HCT116 (cell line): Measurements from ENCODE around the gene ITGA11. TPM values are rescaled to one million over a fixed set of nuclear protein-coding genes. Genes with fewer than 3 reads are reported as not detected.

Experiments used
- ATAC-seq: fragments of 200-7000 bp; cut with Tn5 transposase; 2 replicates; pipeline ENCODE4 v1.9.1; 2020; ENCODE audit warnings: mild to moderate bottlenecking, moderate library complexity
- BruUV-seq: library from RNA; stranded (reverse); fragments of 400-500 nt; replicated peaks from 2 replicates; lab custom pipeline; 2021; lab: Mats Ljungman, UMichigan
- CTCF ChIA-PET: fragments of 300-600 bp; sonication (Branson Sonifier 250); formaldehyde crosslinking; loops from one replicate; lab custom pipeline; 2021; ENCODE audit warnings: antibody characterized with exemption; lab: Charles Lee
- POLR2A ChIA-PET: fragments of 300-600, 350-600 bp; sonication (Branson Sonifier 250); formaldehyde crosslinking; loops from one replicate; lab custom pipeline; 2021; ENCODE audit warnings: antibody characterized with exemption; lab: Charles Lee
- RAD21 ChIA-PET, 2 experiments: fragments of 300-600 bp; sonication (Branson Sonifier 250); formaldehyde crosslinking; loops; one replicate each; lab custom pipeline; 2023; ENCODE audit warnings: low total read pairs in 2 of 2; ENCODE audit not compliant: uncharacterized antibody in 2 of 2, unreplicated experiment in 2 of 2, low non-redundant PET in 1 of 2; lab: Charles Lee
- DNase-seq: peaks from one replicate; pipeline ENCODE4 v3.0.0-alpha.2; 2010; ENCODE audit warnings: low read depth, low spot score
- H2AFZ ChIP-seq: fragments of 200-600 bp; shearing (Covaris generic), sonication (generic); 2 replicates; pipeline ENCODE4 v1.6.1; 2017; ENCODE audit warnings: low read depth, mixed run types, mixed read lengths, antibody characterized with exemption, low read length; ENCODE audit not compliant: poor library complexity, severe bottlenecking
- H3K27ac ChIP-seq: 2 replicates; pipeline ENCODE4 v1.5.1; 2012; ENCODE audit warnings: low read depth, low read length
- H3K27me3 ChIP-seq: fragments of 200-600 bp; sonication (generic); 2 replicates; pipeline ENCODE4 v1.6.1; 2016; ENCODE audit warnings: mixed run types, low read length, mixed read lengths; ENCODE audit not compliant: insufficient read depth
- H3K36me3 ChIP-seq, 2 experiments: fragments of 200-500 bp in 1 of 2; fragments of 200-600 bp in 1 of 2; sonication (Bioruptor generic) in 1 of 2; sonication (generic) in 1 of 2; 2 replicates each; pipeline versions ENCODE4 v1.5.1 to v1.6.1; 2014 to 2016; ENCODE audit warnings: low read length in 2 of 2, inconsistent platforms in 1 of 2, mixed read lengths in 1 of 2, mixed run types in 1 of 2; ENCODE audit not compliant: insufficient read depth in 2 of 2, control insufficient read depth in 1 of 2
- H3K4me1 ChIP-seq, 2 experiments: fragments of 200-600 bp in 1 of 2; sonication (generic) in 1 of 2; 2 replicates each; pipeline versions ENCODE4 v1.5.1 to v1.6.1; 2012 to 2017; ENCODE audit warnings: low read length in 2 of 2, inconsistent platforms in 1 of 2, mild to moderate bottlenecking in 1 of 2, mixed read lengths in 1 of 2, mixed run types in 1 of 2, moderate library complexity in 1 of 2; ENCODE audit not compliant: insufficient read depth in 2 of 2, control insufficient read depth in 1 of 2
- H3K4me2 ChIP-seq: fragments of 200-600 bp; sonication (generic); 2 replicates; pipeline ENCODE4 v1.6.1; 2017; ENCODE audit warnings: mixed run types, low read length, mixed read lengths
- H3K4me3 ChIP-seq, 2 experiments: fragments of 200-600 bp in 1 of 2; sonication (generic) in 1 of 2; replicated peaks in 1 of 2; 2 replicates each; pipeline ENCODE4 v1.5.1; 2011 to 2016; ENCODE audit warnings: low read length in 2 of 2, control low read depth in 1 of 2, low read depth in 1 of 2, mild to moderate bottlenecking in 1 of 2, mixed read lengths in 1 of 2, mixed run types in 1 of 2
- H3K79me2 ChIP-seq: fragments of 200-600 bp; sonication (generic); 2 replicates; pipeline ENCODE4 v1.6.1; 2017; ENCODE audit warnings: mild to moderate bottlenecking, mixed run types, low read length, moderate library complexity, mixed read lengths; ENCODE audit not compliant: insufficient read depth
- H3K9ac ChIP-seq: fragments of 200-600 bp; sonication (generic); 2 replicates; pipeline ENCODE4 v1.6.1; 2016; ENCODE audit warnings: low read length, mixed read lengths
- H3K9me2 ChIP-seq: fragments of 200-600 bp; sonication (generic), shearing (Covaris generic); 2 replicates; pipeline ENCODE4 v1.6.1; 2017; ENCODE audit warnings: mixed run types, mild to moderate bottlenecking, moderate library complexity; ENCODE audit not compliant: insufficient read depth
- H3K9me3 ChIP-seq, 2 experiments: fragments of 200-500 bp in 1 of 2; fragments of 200-600 bp in 1 of 2; sonication (Bioruptor generic) in 1 of 2; sonication (generic) in 1 of 2; 2 replicates each; pipeline ENCODE4 v1.6.1; 2014 to 2017; ENCODE audit warnings: low read length in 2 of 2, mixed read lengths in 2 of 2, inconsistent platforms in 1 of 2, low read depth in 1 of 2, mild to moderate bottlenecking in 1 of 2, mixed run types in 1 of 2, moderate library complexity in 1 of 2; ENCODE audit not compliant: control insufficient read depth in 1 of 2, insufficient read depth in 1 of 2
- H4K20me1 ChIP-seq: fragments of 200-600 bp; sonication (generic), shearing (Covaris generic); 2 replicates; pipeline ENCODE4 v1.6.1; 2017; ENCODE audit warnings: mixed run types, mild to moderate bottlenecking, moderate library complexity; ENCODE audit not compliant: insufficient read depth
- POLR2A ChIP-seq: IDR thresholded peaks from 2 replicates; pipeline ENCODE4 v1.7.0; 2011; ENCODE audit warnings: borderline replicate concordance; ENCODE audit not compliant: insufficient read depth, insufficient read length; ENCODE audit errors: extremely low read depth
- RAD21 ChIP-seq: IDR thresholded peaks from 2 replicates; pipeline ENCODE4 v1.6.1; 2012; ENCODE audit warnings: low read depth, mild to moderate bottlenecking
- ZNF274 ChIP-seq: fragments of 200-500 bp; sonication (Bioruptor generic); IDR thresholded peaks from 2 replicates; pipeline ENCODE4 v1.6.1; 2014; ENCODE audit warnings: mild to moderate bottlenecking, low read depth, low read length, inconsistent platforms
- intact Hi-C: fragments of 100-400 bp; cut with micrococcal nuclease; formaldehyde crosslinking; loops from 2 replicates; pipeline ENCODE4 v1.10.0; 2022
- total RNA-seq: library from RNA; stranded (reverse); gene quantifications from one replicate; pipeline ENCODE4 v1.2.1, GENCODE V29; 2021; ENCODE audit not compliant: unreplicated experiment
- TF ChIP-seq, protein P1 (sequence below): IDR thresholded peaks from 2 replicates; pipeline ENCODE4 v1.6.1; 2012; ENCODE audit warnings: low read depth
- TF ChIP-seq, protein P2 (sequence below): IDR thresholded peaks from 2 replicates; pipeline ENCODE4 v1.6.1; 2011; ENCODE audit warnings: mild to moderate bottlenecking, low read length, moderate library complexity; ENCODE audit not compliant: insufficient replicate concordance; ENCODE audit errors: extremely low read depth

Gene ITGA11
- total RNA-seq, 1 experiment from 2014 or later, result not detected

- no peak overlapping the region for H3K4me3 ChIP-seq
- no peak for DNase-seq
- no peaks in the 10 kb centered on the region for H3K27me3 ChIP-seq
- H4K20me1 ChIP-seq, result no peaks in the 10 kb centered on the region
- H3K4me2 ChIP-seq, result no peak overlapping the region
- H3K9ac ChIP-seq, result no peak overlapping the region
- CTCF ChIA-PET, result interaction anchor here (0.8 kb wide), 1 partner anchor 240 kb away, joined by 3 read pairs; no protein-coding TSS in a partner anchor
- H3K79me2 ChIP-seq, result no peaks in the 10 kb centered on the region
- TF ChIP-seq, protein P1, sequence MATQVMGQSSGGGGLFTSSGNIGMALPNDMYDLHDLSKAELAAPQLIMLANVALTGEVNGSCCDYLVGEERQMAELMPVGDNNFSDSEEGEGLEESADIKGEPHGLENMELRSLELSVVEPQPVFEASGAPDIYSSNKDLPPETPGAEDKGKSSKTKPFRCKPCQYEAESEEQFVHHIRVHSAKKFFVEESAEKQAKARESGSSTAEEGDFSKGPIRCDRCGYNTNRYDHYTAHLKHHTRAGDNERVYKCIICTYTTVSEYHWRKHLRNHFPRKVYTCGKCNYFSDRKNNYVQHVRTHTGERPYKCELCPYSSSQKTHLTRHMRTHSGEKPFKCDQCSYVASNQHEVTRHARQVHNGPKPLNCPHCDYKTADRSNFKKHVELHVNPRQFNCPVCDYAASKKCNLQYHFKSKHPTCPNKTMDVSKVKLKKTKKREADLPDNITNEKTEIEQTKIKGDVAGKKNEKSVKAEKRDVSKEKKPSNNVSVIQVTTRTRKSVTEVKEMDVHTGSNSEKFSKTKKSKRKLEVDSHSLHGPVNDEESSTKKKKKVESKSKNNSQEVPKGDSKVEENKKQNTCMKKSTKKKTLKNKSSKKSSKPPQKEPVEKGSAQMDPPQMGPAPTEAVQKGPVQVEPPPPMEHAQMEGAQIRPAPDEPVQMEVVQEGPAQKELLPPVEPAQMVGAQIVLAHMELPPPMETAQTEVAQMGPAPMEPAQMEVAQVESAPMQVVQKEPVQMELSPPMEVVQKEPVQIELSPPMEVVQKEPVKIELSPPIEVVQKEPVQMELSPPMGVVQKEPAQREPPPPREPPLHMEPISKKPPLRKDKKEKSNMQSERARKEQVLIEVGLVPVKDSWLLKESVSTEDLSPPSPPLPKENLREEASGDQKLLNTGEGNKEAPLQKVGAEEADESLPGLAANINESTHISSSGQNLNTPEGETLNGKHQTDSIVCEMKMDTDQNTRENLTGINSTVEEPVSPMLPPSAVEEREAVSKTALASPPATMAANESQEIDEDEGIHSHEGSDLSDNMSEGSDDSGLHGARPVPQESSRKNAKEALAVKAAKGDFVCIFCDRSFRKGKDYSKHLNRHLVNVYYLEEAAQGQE, result no peak
- TF ChIP-seq POLR2A (no peak), RAD21 (no peak), ZNF274 (no peak)
- TF ChIP-seq, protein P2, sequence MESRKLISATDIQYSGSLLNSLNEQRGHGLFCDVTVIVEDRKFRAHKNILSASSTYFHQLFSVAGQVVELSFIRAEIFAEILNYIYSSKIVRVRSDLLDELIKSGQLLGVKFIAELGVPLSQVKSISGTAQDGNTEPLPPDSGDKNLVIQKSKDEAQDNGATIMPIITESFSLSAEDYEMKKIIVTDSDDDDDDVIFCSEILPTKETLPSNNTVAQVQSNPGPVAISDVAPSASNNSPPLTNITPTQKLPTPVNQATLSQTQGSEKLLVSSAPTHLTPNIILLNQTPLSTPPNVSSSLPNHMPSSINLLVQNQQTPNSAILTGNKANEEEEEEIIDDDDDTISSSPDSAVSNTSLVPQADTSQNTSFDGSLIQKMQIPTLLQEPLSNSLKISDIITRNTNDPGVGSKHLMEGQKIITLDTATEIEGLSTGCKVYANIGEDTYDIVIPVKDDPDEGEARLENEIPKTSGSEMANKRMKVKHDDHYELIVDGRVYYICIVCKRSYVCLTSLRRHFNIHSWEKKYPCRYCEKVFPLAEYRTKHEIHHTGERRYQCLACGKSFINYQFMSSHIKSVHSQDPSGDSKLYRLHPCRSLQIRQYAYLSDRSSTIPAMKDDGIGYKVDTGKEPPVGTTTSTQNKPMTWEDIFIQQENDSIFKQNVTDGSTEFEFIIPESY, result no peak
- TF ChIP-seq, all 23 proteins: peak for 0
- Histone ChIP-seq H3K9me3 (no peaks in the 10 kb centered on the region), H3K9me2 (no peaks in the 10 kb centered on the region), H3K27ac (no peak overlapping the region), H3K4me1 (peaks cover 0 to 27% of the 10 kb centered on the region in 2 experiments; a peak in 3 of 4 replicates), H3K36me3 (no peaks in the 10 kb centered on the region), H2AFZ (no peak overlapping the region)
- intact Hi-C loops, result no loop called here
- ChIA-PET RAD21 (no interaction called here), POLR2A (no interaction called here)
- no TSS peak for BruUV-seq
- no peak for ATAC-seq
Measured at GRCh38 chr15:68309024-68309423, 122.9 kb downstream of the ITGA11 start.
